Measurements from ENCODE around the gene IRX4.

The IRX4 gene

GRCh38 chr5:1882337-1883119 is at the start of gene IRX4:
TSS of gene IRX4 (minus strand) at chr5:1882925. CDS start at chr5:1882647, 278 bp downstream.
- H3K9me3 Mint-ChIP-seq = no peaks in the 10 kb centered on the region
- H3K27ac Mint-ChIP-seq = no peak within 1 kb of the TSS
- no peak within 1 kb of the TSS for H3K4me3 Mint-ChIP-seq
- H3K4me1 Mint-ChIP-seq (ENCODE audit: low read depth) = peaks cover 3% of the 10 kb centered on the region
- H3K27me3 Mint-ChIP-seq (ENCODE audit: low read depth) = peaks cover 51% of the 10 kb centered on the region
- peaks cover 7% of the 10 kb centered on the region for H3K36me3 Mint-ChIP-seq (ENCODE audit: low read depth)

GRCh38 chr5:1931604-1932231 is 49.0 kb upstream of the IRX4 start:
- Mint-ChIP-seq H3K36me3 (ENCODE audit: low read depth) (no peaks in the 10 kb centered on the region), H3K4me1 (ENCODE audit: low read depth) (no peaks in the 10 kb centered on the region), H3K4me3 (no peak overlapping the region)

GRCh38 chr5:1930880-1931603 is 48.3 kb upstream of the IRX4 start:
- no peaks in the 10 kb centered on the region for H3K36me3 Mint-ChIP-seq (ENCODE audit: low read depth)
- no peak overlapping the region for H3K4me3 Mint-ChIP-seq
- H3K27ac Mint-ChIP-seq = no peak overlapping the region
- no peaks in the 10 kb centered on the region for H3K4me1 Mint-ChIP-seq (ENCODE audit: low read depth)
- H3K27me3 Mint-ChIP-seq (ENCODE audit: low read depth) = peaks cover 25% of the 10 kb centered on the region
- H3K9me3 Mint-ChIP-seq = no peaks in the 10 kb centered on the region

More at GRCh38 chr5:1931604-1932231, 49.0 kb upstream of the IRX4 start:
- H3K27ac Mint-ChIP-seq = no peak overlapping the region
- peaks cover 31% of the 10 kb centered on the region for H3K27me3 Mint-ChIP-seq (ENCODE audit: low read depth)
- no peaks in the 10 kb centered on the region for H3K9me3 Mint-ChIP-seq

- Mint-ChIP-seq H3K36me3 (ENCODE audit: low read depth) (no peaks in the 10 kb centered on the region), H3K27ac (no peak overlapping the region), H3K9me3 (no peaks in the 10 kb centered on the region), H3K4me3 (no peak overlapping the region), H3K27me3 (ENCODE audit: low read depth) (peaks cover 24% of the 10 kb centered on the region), H3K4me1 (ENCODE audit: low read depth) (no peaks in the 10 kb centered on the region)
These were observed 47.8 kb upstream of the IRX4 start for GRCh38 chr5:1930501-1930879.

GRCh38 chr5:1929108-1929991 is 46.6 kb upstream of the IRX4 start:
- H3K4me1 Mint-ChIP-seq (ENCODE audit: low read depth) = no peaks in the 10 kb centered on the region
- H3K27ac Mint-ChIP-seq = no peak overlapping the region
- H3K27me3 Mint-ChIP-seq (ENCODE audit: low read depth) = peaks cover 16% of the 10 kb centered on the region
- H3K9me3 Mint-ChIP-seq = no peaks in the 10 kb centered on the region
- H3K36me3 Mint-ChIP-seq (ENCODE audit: low read depth) = no peaks in the 10 kb centered on the region
- H3K4me3 Mint-ChIP-seq = no peak overlapping the region

GRCh38 chr5:1926471-1927341 is 44.0 kb upstream of the IRX4 start:
- Mint-ChIP-seq H3K27me3 (ENCODE audit: low read depth) (peaks cover under 1% of the 10 kb centered on the region), H3K27ac (no peak overlapping the region), H3K4me3 (no peak overlapping the region)

GRCh38 chr5:1926071-1926440 is 43.3 kb upstream of the IRX4 start:
- Mint-ChIP-seq H3K4me1 (ENCODE audit: low read depth) (no peaks in the 10 kb centered on the region), H3K27ac (no peak overlapping the region), H3K27me3 (ENCODE audit: low read depth) (no peaks in the 10 kb centered on the region)

More at GRCh38 chr5:1926471-1927341, 44.0 kb upstream of the IRX4 start:
- H3K36me3 Mint-ChIP-seq (ENCODE audit: low read depth) = no peaks in the 10 kb centered on the region
- no peaks in the 10 kb centered on the region for H3K9me3 Mint-ChIP-seq
- no peaks in the 10 kb centered on the region for H3K4me1 Mint-ChIP-seq (ENCODE audit: low read depth)

GRCh38 chr5:1925111-1926070 is 42.7 kb upstream of the IRX4 start:
- Mint-ChIP-seq H3K4me1 (ENCODE audit: low read depth) (no peaks in the 10 kb centered on the region), H3K36me3 (ENCODE audit: low read depth) (no peaks in the 10 kb centered on the region), H3K4me3 (no peak overlapping the region), H3K9me3 (no peaks in the 10 kb centered on the region), H3K27ac (no peak overlapping the region), H3K27me3 (ENCODE audit: low read depth) (no peaks in the 10 kb centered on the region)

More at GRCh38 chr5:1926071-1926440, 43.3 kb upstream of the IRX4 start:
- Mint-ChIP-seq H3K4me3 (no peak overlapping the region), H3K36me3 (ENCODE audit: low read depth) (no peaks in the 10 kb centered on the region), H3K9me3 (no peaks in the 10 kb centered on the region)

- H3K36me3 Mint-ChIP-seq (ENCODE audit: low read depth) = no peaks in the 10 kb centered on the region
- no peaks in the 10 kb centered on the region for H3K27me3 Mint-ChIP-seq (ENCODE audit: low read depth)
- H3K4me1 Mint-ChIP-seq (ENCODE audit: low read depth) = no peaks in the 10 kb centered on the region
- H3K9me3 Mint-ChIP-seq = no peaks in the 10 kb centered on the region
- H3K27ac Mint-ChIP-seq = no peak overlapping the region
- no peak overlapping the region for H3K4me3 Mint-ChIP-seq
These were observed 41.0 kb upstream of the IRX4 start for GRCh38 chr5:1923766-1924165.

GRCh38 chr5:1923341-1923740 is 40.6 kb upstream of the IRX4 start:
- H3K36me3 Mint-ChIP-seq (ENCODE audit: low read depth) = no peaks in the 10 kb centered on the region
- H3K9me3 Mint-ChIP-seq = no peaks in the 10 kb centered on the region
- H3K27ac Mint-ChIP-seq = no peak overlapping the region
- no peak overlapping the region for H3K4me3 Mint-ChIP-seq
- no peaks in the 10 kb centered on the region for H3K4me1 Mint-ChIP-seq (ENCODE audit: low read depth)
- H3K27me3 Mint-ChIP-seq (ENCODE audit: low read depth) = no peaks in the 10 kb centered on the region

GRCh38 chr5:1921711-1922110 is 39.0 kb upstream of the IRX4 start:
- H3K36me3 Mint-ChIP-seq (ENCODE audit: low read depth) = no peaks in the 10 kb centered on the region
- H3K27me3 Mint-ChIP-seq (ENCODE audit: low read depth) = no peaks in the 10 kb centered on the region
- H3K4me1 Mint-ChIP-seq (ENCODE audit: low read depth) = no peaks in the 10 kb centered on the region
- no peak overlapping the region for H3K27ac Mint-ChIP-seq
- no peak overlapping the region for H3K4me3 Mint-ChIP-seq
- no peaks in the 10 kb centered on the region for H3K9me3 Mint-ChIP-seq

GRCh38 chr5:1919750-1920149 is 37.0 kb upstream of the IRX4 start:
- Mint-ChIP-seq H3K27ac (no peak overlapping the region), H3K4me3 (no peak overlapping the region), H3K4me1 (ENCODE audit: low read depth) (no peaks in the 10 kb centered on the region), H3K36me3 (ENCODE audit: low read depth) (no peaks in the 10 kb centered on the region), H3K9me3 (no peaks in the 10 kb centered on the region), H3K27me3 (ENCODE audit: low read depth) (no peaks in the 10 kb centered on the region)

- no peaks in the 10 kb centered on the region for H3K36me3 Mint-ChIP-seq (ENCODE audit: low read depth)
- no peaks in the 10 kb centered on the region for H3K4me1 Mint-ChIP-seq (ENCODE audit: low read depth)
- no peak overlapping the region for H3K27ac Mint-ChIP-seq
- H3K9me3 Mint-ChIP-seq = no peaks in the 10 kb centered on the region
- H3K27me3 Mint-ChIP-seq (ENCODE audit: low read depth) = no peaks in the 10 kb centered on the region
- no peak overlapping the region for H3K4me3 Mint-ChIP-seq
These were observed 36.5 kb upstream of the IRX4 start for GRCh38 chr5:1919209-1919566.

Data from T-helper 1 cell treated with Interleukin-12 subunit alpha and Interleukin-12 subunit beta and Interleukin-4 antibody, amounts not matched to agents 30 μg/mL and 1 μg/mL, for 36 hours (primary cell).